ENCODE results near the gene TEX22.

TEX22 gene

GRCh38 chr14:105380756-105381155, 17.6 kb upstream of the TEX22 start:
- H3K27me3 ChIP-seq (replicated peaks) = no peaks in the 10 kb centered on the region
- H3K27ac ChIP-seq = no peak overlapping the region
- TF ChIP-seq, protein P1, sequence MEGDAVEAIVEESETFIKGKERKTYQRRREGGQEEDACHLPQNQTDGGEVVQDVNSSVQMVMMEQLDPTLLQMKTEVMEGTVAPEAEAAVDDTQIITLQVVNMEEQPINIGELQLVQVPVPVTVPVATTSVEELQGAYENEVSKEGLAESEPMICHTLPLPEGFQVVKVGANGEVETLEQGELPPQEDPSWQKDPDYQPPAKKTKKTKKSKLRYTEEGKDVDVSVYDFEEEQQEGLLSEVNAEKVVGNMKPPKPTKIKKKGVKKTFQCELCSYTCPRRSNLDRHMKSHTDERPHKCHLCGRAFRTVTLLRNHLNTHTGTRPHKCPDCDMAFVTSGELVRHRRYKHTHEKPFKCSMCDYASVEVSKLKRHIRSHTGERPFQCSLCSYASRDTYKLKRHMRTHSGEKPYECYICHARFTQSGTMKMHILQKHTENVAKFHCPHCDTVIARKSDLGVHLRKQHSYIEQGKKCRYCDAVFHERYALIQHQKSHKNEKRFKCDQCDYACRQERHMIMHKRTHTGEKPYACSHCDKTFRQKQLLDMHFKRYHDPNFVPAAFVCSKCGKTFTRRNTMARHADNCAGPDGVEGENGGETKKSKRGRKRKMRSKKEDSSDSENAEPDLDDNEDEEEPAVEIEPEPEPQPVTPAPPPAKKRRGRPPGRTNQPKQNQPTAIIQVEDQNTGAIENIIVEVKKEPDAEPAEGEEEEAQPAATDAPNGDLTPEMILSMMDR (IDR thresholded peaks at IDR 0.05; ENCODE audit: low read depth, low read length, missing control alignments) = no peak
- peaks cover 3% of the 10 kb centered on the region for H3K36me3 ChIP-seq (replicated peaks)
- no peak for DNase-seq
- in situ Hi-C loops (cut with HindIII; ENCODE audit: low pct_ligation_motif_present, low sequenced_read_pairs) = no loop called here
- no peak overlapping the region for H3K4me3 ChIP-seq (ENCODE audit: low read depth, low read length)

GRCh38 chr14:105381446-105382342, 16.6 kb upstream of the TEX22 start:
- H3K4me3 ChIP-seq (ENCODE audit: low read depth, low read length) = no peak overlapping the region
- TF ChIP-seq, protein P1 (IDR thresholded peaks at IDR 0.05; ENCODE audit: low read depth, low read length, missing control alignments) = no peak

GRCh38 chr14:105382343-105383082, 15.8 kb upstream of the TEX22 start:
- Histone ChIP-seq H3K27ac (no peak overlapping the region), H3K4me3 (ENCODE audit: low read depth, low read length) (no peak overlapping the region), H3K27me3 (replicated peaks) (no peaks in the 10 kb centered on the region), H3K36me3 (replicated peaks) (peaks cover 3% of the 10 kb centered on the region)
- no peak for DNase-seq
- in situ Hi-C loops (cut with HindIII; ENCODE audit: low pct_ligation_motif_present, low sequenced_read_pairs) = no loop called here
- TF ChIP-seq, protein P1 (IDR thresholded peaks at IDR 0.05; ENCODE audit: low read depth, low read length, missing control alignments) = no peak

More at GRCh38 chr14:105381446-105382342, 16.6 kb upstream of the TEX22 start:
- in situ Hi-C loops (cut with HindIII; ENCODE audit: low pct_ligation_motif_present, low sequenced_read_pairs) = no loop called here
- H3K27ac ChIP-seq = no peak overlapping the region
- H3K36me3 ChIP-seq (replicated peaks) = peaks cover 3% of the 10 kb centered on the region
- no peak for DNase-seq
- H3K27me3 ChIP-seq (replicated peaks) = no peaks in the 10 kb centered on the region

DNA sequence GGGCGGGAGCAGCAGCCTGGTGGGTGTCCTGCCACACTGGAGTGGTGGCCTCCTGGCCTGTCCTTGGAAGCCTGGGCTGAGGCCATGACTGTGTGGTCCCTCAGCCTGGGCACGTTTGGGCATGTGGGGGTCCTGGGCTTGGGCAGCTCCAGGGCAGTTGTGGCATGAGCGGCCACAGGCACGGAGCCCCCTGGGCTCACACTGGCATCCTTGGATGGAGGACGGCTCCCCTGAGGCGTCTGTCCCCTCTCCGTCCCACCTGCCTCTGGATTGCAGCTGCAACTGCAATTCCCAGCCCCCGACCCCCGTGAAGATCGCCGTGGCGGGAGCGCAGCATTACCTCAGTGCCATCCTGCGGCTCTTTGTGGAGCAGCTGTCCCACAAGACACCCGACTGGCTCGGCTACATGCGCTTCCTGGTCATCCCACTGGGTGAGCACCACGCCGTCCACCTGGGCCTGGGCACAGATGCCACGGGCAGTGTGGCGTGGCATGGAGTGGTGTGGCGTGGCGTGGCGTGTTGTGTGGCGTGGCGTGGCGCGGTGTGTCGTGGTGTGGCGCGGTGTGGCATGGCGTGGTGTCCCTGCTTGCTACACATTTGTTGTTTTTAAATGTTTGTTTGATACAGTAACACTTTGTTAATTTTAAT, 15.1 kb upstream of the TEX22 start:
- in situ Hi-C loops (cut with HindIII; ENCODE audit: low pct_ligation_motif_present, low sequenced_read_pairs) = no loop called here
- TF ChIP-seq, protein P1 (IDR thresholded peaks at IDR 0.05; ENCODE audit: low read depth, low read length, missing control alignments) = no peak
- Histone ChIP-seq H3K27me3 (replicated peaks) (no peaks in the 10 kb centered on the region), H3K36me3 (replicated peaks) (peaks cover 3% of the 10 kb centered on the region), H3K4me3 (ENCODE audit: low read depth, low read length) (no peak overlapping the region), H3K27ac (no peak overlapping the region)
- no peak for DNase-seq

DNA sequence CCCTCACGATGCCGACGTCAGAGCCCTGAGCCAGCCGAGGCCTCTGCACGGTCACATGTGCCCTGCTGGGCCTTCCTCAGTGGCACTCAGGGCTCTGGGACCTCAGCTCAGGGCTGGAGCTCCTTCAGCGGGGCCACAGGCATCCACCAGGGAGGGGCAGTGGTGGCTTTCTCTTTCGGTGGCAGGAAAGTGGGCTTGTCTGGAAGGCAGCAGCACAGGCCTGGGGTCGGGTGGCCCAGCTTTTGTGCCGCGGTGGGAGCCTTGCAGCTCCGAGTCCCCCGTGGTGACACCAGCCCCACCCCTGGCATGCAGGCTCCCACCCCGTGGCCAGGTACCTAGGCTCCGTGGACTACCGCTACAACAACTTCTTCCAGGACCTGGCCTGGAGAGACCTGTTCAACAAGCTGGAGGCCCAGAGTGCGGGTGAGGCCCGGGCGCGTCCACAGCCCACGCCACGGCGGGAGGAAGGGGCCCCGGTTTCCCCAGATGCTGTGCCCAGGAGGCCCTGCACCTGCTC, 14.2 kb upstream of the TEX22 start:
- no peaks in the 10 kb centered on the region for H3K27me3 ChIP-seq (replicated peaks)
- H3K36me3 ChIP-seq (replicated peaks) = peaks cover 3% of the 10 kb centered on the region
- TF ChIP-seq, protein P1 (IDR thresholded peaks at IDR 0.05; ENCODE audit: low read depth, low read length, missing control alignments) = no peak
- no peak for DNase-seq
- no peak overlapping the region for H3K4me3 ChIP-seq (ENCODE audit: low read depth, low read length)
- H3K27ac ChIP-seq = no peak overlapping the region
- in situ Hi-C loops (cut with HindIII; ENCODE audit: low pct_ligation_motif_present, low sequenced_read_pairs) = no loop called here

All from brain microvascular endothelial cell (primary cell).